ENCODE results near the gene EPB41L2.

The EPB41L2 gene

GRCh38 chr6:130932438-130932837 is 130.6 kb downstream of the EPB41L2 start:
- no peak for TF ChIP-seq CTCF (IDR thresholded peaks at IDR 0.05; ENCODE audit: control extremely low read depth, extremely low read depth, low read depth, missing control alignments)
- no peak for DNase-seq (ENCODE audit: extremely low spot score)
- CTCF ChIA-PET: interaction anchor here (1.1 to 4.0 kb wide), 2 partner anchors 9 to 11 kb away, joined by 3 to 12 read pairs; no protein-coding TSS in a partner anchor
- POLR2A ChIA-PET: no interaction called here

- ChIA-PET POLR2A (no interaction called here), CTCF (interaction anchor here (1.1 to 4.0 kb wide), 2 partner anchors 10 kb away, joined by 3 to 12 read pairs; no protein-coding TSS in a partner anchor)
- DNase-seq (ENCODE audit: extremely low spot score): no peak
- no peak for TF ChIP-seq CTCF (IDR thresholded peaks at IDR 0.05; ENCODE audit: control extremely low read depth, extremely low read depth, low read depth, missing control alignments)
Observed at GRCh38 chr6:130931683-130932082, 131.4 kb downstream of the EPB41L2 start.

GRCh38 chr6:130929036-130929678 is 133.9 kb downstream of the EPB41L2 start:
- CTCF ChIA-PET: interaction anchor here (1.2 kb wide), 2 partner anchors 15 to 55 kb away, joined by 3 read pairs; no protein-coding TSS in a partner anchor
- DNase-seq (ENCODE audit: extremely low spot score): no peak
- no peak for TF ChIP-seq CTCF (IDR thresholded peaks at IDR 0.05; ENCODE audit: control extremely low read depth, extremely low read depth, low read depth, missing control alignments)
- POLR2A ChIA-PET: interaction anchor here (0.6 to 0.9 kb wide), 2 partner anchors 10 to 29 kb away, joined by 3 to 4 read pairs; no protein-coding TSS in a partner anchor

GRCh38 chr6:130928158-130928912 is 134.7 kb downstream of the EPB41L2 start:
- CTCF ChIA-PET: interaction anchor here (1.2 kb wide), 2 partner anchors 14 to 56 kb away, joined by 3 read pairs; no protein-coding TSS in a partner anchor
- POLR2A ChIA-PET: interaction anchor here (0.6 to 0.9 kb wide), 2 partner anchors 9 to 29 kb away, joined by 3 to 4 read pairs; no protein-coding TSS in a partner anchor
- DNase-seq (ENCODE audit: extremely low spot score): no peak

GRCh38 chr6:130927305-130927704 is 135.7 kb downstream of the EPB41L2 start:
- no peak for TF ChIP-seq CTCF (IDR thresholded peaks at IDR 0.05; ENCODE audit: control extremely low read depth, extremely low read depth, low read depth, missing control alignments)
- POLR2A ChIA-PET: no interaction called here
- CTCF ChIA-PET: interaction anchor here (1.4 to 2.1 kb wide), 4 partner anchors 10 to 606 kb away, joined by 3 to 8 read pairs (median 4); no protein-coding TSS in a partner anchor
- DNase-seq (ENCODE audit: extremely low spot score): no peak

More at GRCh38 chr6:130928158-130928912, 134.7 kb downstream of the EPB41L2 start:
- no peak for TF ChIP-seq CTCF (IDR thresholded peaks at IDR 0.05; ENCODE audit: control extremely low read depth, extremely low read depth, low read depth, missing control alignments)

GRCh38 chr6:130923350-130923749 is 139.7 kb downstream of the EPB41L2 start:
- no peak for TF ChIP-seq CTCF (IDR thresholded peaks at IDR 0.05; ENCODE audit: control extremely low read depth, extremely low read depth, low read depth, missing control alignments)
- ChIA-PET CTCF (interaction anchor here (2.2 kb wide), 1 partner anchor 38 kb away, joined by 9 read pairs; no protein-coding TSS in a partner anchor), POLR2A (no interaction called here)
- no peak for DNase-seq (ENCODE audit: extremely low spot score)

All from GM10248 (cell line).